Activated CD4-positive, alpha-beta T cell treated with anti-CD3 and anti-CD28 coated beads, Interleukin-2, Interleukin-4, amounts not matched to agents 100 ng/mL and 50 ng/mL, durations not matched to agents 16 hours and 8 hours (primary cell): ENCODE results near the gene MTA3.
"Not testable (repeated sequence)": the region's sequence is repeated elsewhere in the genome, so short reads cannot be mapped to it uniquely, and the experiment has no call there.

Experiments used
- DNase-seq: peaks from one replicate; pipeline ENCODE4 v3.0.0-alpha.2; 2020; ENCODE audit warnings: low spot score

The MTA3 gene

GRCh38 chr2:42568401-42569115 lies at the start of gene MTA3:
Gene MTA3, plus strand, starts transcription at chr2:42568632. Its CDS starts 114 bp downstream, at chr2:42568746.
- DNase-seq = peak; percentile 41

- DNase-seq = no peak
Observed at GRCh38 chr2:42519624-42520023, 48.8 kb upstream of the MTA3 start.

- no peak for DNase-seq
Observed at GRCh38 chr2:42522035-42522434, 46.4 kb upstream of the MTA3 start.

- no peak for DNase-seq
Observed at GRCh38 chr2:42523341-42523740, 45.1 kb upstream of the MTA3 start.

- no peak for DNase-seq
Observed at GRCh38 chr2:42532397-42532796, 36.0 kb upstream of the MTA3 start.

GRCh38 chr2:42537493-42537892 lies 30.9 kb upstream of the MTA3 start:
- DNase-seq = no peak

- DNase-seq = no peak
Observed at GRCh38 chr2:42542871-42543270, 25.6 kb upstream of the MTA3 start.

GRCh38 chr2:42545023-42545721 lies 23.3 kb upstream of the MTA3 start:
- no peak for DNase-seq

- DNase-seq = no peak
Observed at GRCh38 chr2:42545841-42546390, 22.5 kb upstream of the MTA3 start.

- DNase-seq = no peak
Observed at GRCh38 chr2:42547014-42547413, 21.4 kb upstream of the MTA3 start.

- DNase-seq = no peak
Observed at GRCh38 chr2:42547446-42548295, 20.8 kb upstream of the MTA3 start.

- DNase-seq = no peak
Observed at GRCh38 chr2:42550870-42551269, 17.6 kb upstream of the MTA3 start.

- no peak for DNase-seq
Observed at GRCh38 chr2:42554392-42554791, 14.0 kb upstream of the MTA3 start.

- no peak for DNase-seq
Observed at GRCh38 chr2:42556315-42556890, 12.0 kb upstream of the MTA3 start.

GRCh38 chr2:42557306-42557705 lies 11.1 kb upstream of the MTA3 start:
- DNase-seq = no peak

GRCh38 chr2:42558827-42559226 lies 9.6 kb upstream of the MTA3 start:
- DNase-seq = no peak

GRCh38 chr2:42560133-42560532 lies 8.3 kb upstream of the MTA3 start:
- DNase-seq = not testable (repeated sequence)

- no peak for DNase-seq
Observed at GRCh38 chr2:42560899-42561298, 7.5 kb upstream of the MTA3 start.

GRCh38 chr2:42562474-42563144 lies 5.8 kb upstream of the MTA3 start:
- no peak for DNase-seq

GRCh38 chr2:42566025-42566424 lies 2.4 kb upstream of the MTA3 start:
- DNase-seq = no peak

- DNase-seq = no peak
Observed at GRCh38 chr2:42566837-42567321, 1.6 kb upstream of the MTA3 start.
